ENCODE results near the gene LHFPL3.

Gene LHFPL3

GRCh38 chr7:104306793-104307192 lies 21.6 kb upstream of the LHFPL3 start:
- TF ChIP-seq CREB1 (IDR thresholded peaks at IDR 0.05; ENCODE audit: low read depth) (no peak), ZBTB7A (IDR thresholded peaks at IDR 0.05; ENCODE audit: low read depth) (no peak), TEAD4 (IDR thresholded peaks at IDR 0.05) (no peak), RAD21 (IDR thresholded peaks at IDR 0.05; ENCODE audit: low read depth) (no peak), REST (IDR thresholded peaks at IDR 0.05; ENCODE audit: low read depth) (no peak), TCF12 (IDR thresholded peaks at IDR 0.05; ENCODE audit: low read depth) (no peak), NFIC (IDR thresholded peaks at IDR 0.05) (no peak), EGR1 (IDR thresholded peaks at IDR 0.05) (no peak), YY1 (IDR thresholded peaks at IDR 0.05; ENCODE audit: low read depth) (no peak), CEBPB (IDR thresholded peaks at IDR 0.05) (no peak), FOXM1 (IDR thresholded peaks at IDR 0.05; ENCODE audit: borderline replicate concordance, low read depth) (no peak), EP300 (IDR thresholded peaks at IDR 0.05; ENCODE audit: borderline replicate concordance) (no peak), MAX (IDR thresholded peaks at IDR 0.05) (no peak), TAF1 (IDR thresholded peaks at IDR 0.05; ENCODE audit: low read depth) (no peak), USF1 (IDR thresholded peaks at IDR 0.05) (no peak)

GRCh38 chr7:104317948-104318629 lies 10.3 kb upstream of the LHFPL3 start:
- TF ChIP-seq USF1 (IDR thresholded peaks at IDR 0.05) (no peak), CEBPB (IDR thresholded peaks at IDR 0.05) (no peak), TAF1 (IDR thresholded peaks at IDR 0.05; ENCODE audit: low read depth) (no peak), TEAD4 (IDR thresholded peaks at IDR 0.05) (no peak), EP300 (IDR thresholded peaks at IDR 0.05; ENCODE audit: borderline replicate concordance) (no peak), ZBTB7A (IDR thresholded peaks at IDR 0.05; ENCODE audit: low read depth) (no peak), FOXM1 (IDR thresholded peaks at IDR 0.05; ENCODE audit: borderline replicate concordance, low read depth) (no peak), YY1 (IDR thresholded peaks at IDR 0.05; ENCODE audit: low read depth) (no peak), EGR1 (IDR thresholded peaks at IDR 0.05) (no peak), CREB1 (IDR thresholded peaks at IDR 0.05; ENCODE audit: low read depth) (no peak)

- no peak for TF ChIP-seq USF1 (IDR thresholded peaks at IDR 0.05)
- no peak for TF ChIP-seq EGR1 (IDR thresholded peaks at IDR 0.05)
- TF ChIP-seq CREB1 (IDR thresholded peaks at IDR 0.05; ENCODE audit: low read depth): no peak
- no peak for TF ChIP-seq MAX (IDR thresholded peaks at IDR 0.05)
- no peak for TF ChIP-seq CEBPB (IDR thresholded peaks at IDR 0.05)
- no peak for TF ChIP-seq YY1 (IDR thresholded peaks at IDR 0.05; ENCODE audit: low read depth)
- no peak for TF ChIP-seq EP300 (IDR thresholded peaks at IDR 0.05; ENCODE audit: borderline replicate concordance)
- TF ChIP-seq NFIC (IDR thresholded peaks at IDR 0.05): no peak
- no peak for TF ChIP-seq REST (IDR thresholded peaks at IDR 0.05; ENCODE audit: low read depth)
- no peak for TF ChIP-seq ZBTB7A (IDR thresholded peaks at IDR 0.05; ENCODE audit: low read depth)
- no peak for TF ChIP-seq FOXM1 (IDR thresholded peaks at IDR 0.05; ENCODE audit: borderline replicate concordance, low read depth)
- no peak for TF ChIP-seq RAD21 (IDR thresholded peaks at IDR 0.05; ENCODE audit: low read depth)
- TF ChIP-seq TEAD4 (IDR thresholded peaks at IDR 0.05): no peak
Observed at GRCh38 chr7:104327534-104327933, 869 bp upstream of the LHFPL3 start.

GRCh38 chr7:104327938-104328295 lies 486 bp upstream of the LHFPL3 start:
- TF ChIP-seq EP300 (IDR thresholded peaks at IDR 0.05; ENCODE audit: borderline replicate concordance) (no peak), EGR1 (IDR thresholded peaks at IDR 0.05) (no peak), FOXM1 (IDR thresholded peaks at IDR 0.05; ENCODE audit: borderline replicate concordance, low read depth) (no peak), CEBPB (IDR thresholded peaks at IDR 0.05) (no peak), RAD21 (IDR thresholded peaks at IDR 0.05; ENCODE audit: low read depth) (no peak), REST (IDR thresholded peaks at IDR 0.05; ENCODE audit: low read depth) (no peak), TCF12 (IDR thresholded peaks at IDR 0.05; ENCODE audit: low read depth) (no peak), MAX (IDR thresholded peaks at IDR 0.05) (no peak), CREB1 (IDR thresholded peaks at IDR 0.05; ENCODE audit: low read depth) (no peak), YY1 (IDR thresholded peaks at IDR 0.05; ENCODE audit: low read depth) (no peak), USF1 (IDR thresholded peaks at IDR 0.05) (no peak), TEAD4 (IDR thresholded peaks at IDR 0.05) (no peak)

Measured in Ishikawa (cell line).